ENCODE data around the gene CAND2. TPM values are rescaled to one million over a fixed set of nuclear protein-coding genes. Genes with fewer than 3 reads are reported as not detected.

Gene CAND2
- total RNA-seq, 4 donors from 2014 or later, result 14.3 to 24.5 (median 18.7) TPM

DNA sequence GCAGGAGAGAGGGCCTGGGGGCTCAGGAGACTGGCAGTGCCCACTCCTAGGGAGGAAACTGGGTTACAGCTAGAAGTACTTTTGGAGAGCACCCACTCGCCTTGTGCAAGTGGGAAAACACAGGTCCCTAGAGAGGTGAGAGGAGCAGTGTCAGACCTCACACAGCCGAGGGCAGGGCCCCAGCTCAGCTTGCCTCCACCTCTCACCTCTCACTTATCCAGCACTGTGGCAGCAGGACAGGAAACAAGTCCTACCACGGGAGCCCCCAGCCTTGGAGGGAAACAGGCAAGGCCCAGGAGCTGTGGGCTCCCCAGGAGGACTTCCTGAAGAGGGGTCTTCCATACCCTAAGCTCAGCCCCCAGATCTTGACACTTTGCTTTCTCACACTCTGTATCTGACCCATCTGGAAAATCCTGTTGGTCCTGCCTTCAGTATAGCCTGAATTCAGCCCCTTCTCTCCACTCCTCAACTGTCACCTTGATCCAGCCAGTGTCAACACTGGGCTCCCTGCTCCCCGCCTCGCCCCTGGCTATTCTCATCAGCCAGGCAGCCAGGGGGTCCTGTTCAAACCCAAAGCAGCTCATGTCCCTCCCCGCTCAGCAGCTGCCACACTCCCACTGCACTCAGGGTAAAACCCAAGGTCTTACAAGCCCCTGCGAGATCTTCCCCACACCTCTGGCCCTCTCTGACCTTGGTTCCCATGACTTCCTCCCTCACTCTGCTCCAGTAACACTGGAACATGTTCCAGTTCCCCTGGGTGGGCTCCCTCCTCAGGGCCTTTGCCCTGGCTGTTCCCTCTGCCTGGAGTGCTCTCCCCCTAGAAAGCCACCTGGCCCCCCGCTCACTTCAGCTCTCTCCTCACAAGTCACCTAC lies 36.6 kb upstream of the CAND2 start:
- Histone ChIP-seq H3K27ac (no peak overlapping the region), H3K9me3 (no peaks in the 10 kb centered on the region), H3K36me3 (no peaks in the 10 kb centered on the region), H3K27me3 (no peaks in the 10 kb centered on the region), H3K4me3 (no peak overlapping the region), H3K4me1 (peaks cover 0 to 21% (median 3%) of the 10 kb centered on the region in 4 donors)
- TF ChIP-seq POLR2A (IDR thresholded peaks at IDR 0.05) (no peak), EP300 (IDR thresholded peaks at IDR 0.05) (no peak)
- TF ChIP-seq, protein P1, sequence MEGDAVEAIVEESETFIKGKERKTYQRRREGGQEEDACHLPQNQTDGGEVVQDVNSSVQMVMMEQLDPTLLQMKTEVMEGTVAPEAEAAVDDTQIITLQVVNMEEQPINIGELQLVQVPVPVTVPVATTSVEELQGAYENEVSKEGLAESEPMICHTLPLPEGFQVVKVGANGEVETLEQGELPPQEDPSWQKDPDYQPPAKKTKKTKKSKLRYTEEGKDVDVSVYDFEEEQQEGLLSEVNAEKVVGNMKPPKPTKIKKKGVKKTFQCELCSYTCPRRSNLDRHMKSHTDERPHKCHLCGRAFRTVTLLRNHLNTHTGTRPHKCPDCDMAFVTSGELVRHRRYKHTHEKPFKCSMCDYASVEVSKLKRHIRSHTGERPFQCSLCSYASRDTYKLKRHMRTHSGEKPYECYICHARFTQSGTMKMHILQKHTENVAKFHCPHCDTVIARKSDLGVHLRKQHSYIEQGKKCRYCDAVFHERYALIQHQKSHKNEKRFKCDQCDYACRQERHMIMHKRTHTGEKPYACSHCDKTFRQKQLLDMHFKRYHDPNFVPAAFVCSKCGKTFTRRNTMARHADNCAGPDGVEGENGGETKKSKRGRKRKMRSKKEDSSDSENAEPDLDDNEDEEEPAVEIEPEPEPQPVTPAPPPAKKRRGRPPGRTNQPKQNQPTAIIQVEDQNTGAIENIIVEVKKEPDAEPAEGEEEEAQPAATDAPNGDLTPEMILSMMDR (IDR thresholded peaks at IDR 0.05), result no peak
- 64 to 68% methylated on average over 8 of the region's 8 CpGs for WGBS, 2 donors
- no peak for DNase-seq (ENCODE audit: low spot score in 2 of 2)

DNA sequence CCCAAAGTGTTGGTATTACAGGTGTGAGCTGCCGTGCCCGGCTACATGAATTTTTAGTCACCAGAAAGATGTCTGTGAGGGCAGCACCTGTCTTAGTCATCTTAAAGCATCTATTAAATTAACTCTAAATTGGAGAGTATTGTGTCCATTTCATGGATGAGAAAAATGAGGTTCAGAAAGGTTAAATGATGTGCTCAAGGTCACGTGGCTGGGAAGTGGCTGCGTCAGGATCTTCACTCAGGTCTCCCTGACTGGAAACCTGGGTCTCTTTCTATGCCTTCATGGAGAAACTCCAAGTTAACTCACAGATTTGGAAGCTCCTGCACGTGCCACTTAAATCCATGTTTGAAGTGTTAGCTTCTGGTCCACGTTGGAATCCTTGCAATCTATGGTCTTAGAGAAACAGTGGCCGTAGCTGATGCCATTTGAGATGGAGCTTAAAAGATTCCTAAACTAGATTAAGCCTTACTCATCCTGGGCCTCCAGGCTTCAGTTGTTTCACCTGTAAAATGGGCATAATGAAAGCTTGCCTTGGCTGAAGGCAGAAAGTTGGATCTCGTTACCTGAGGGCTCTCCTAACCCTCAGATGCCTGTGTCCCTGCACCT lies 32.2 kb upstream of the CAND2 start:
- Histone ChIP-seq H3K27ac (no peak overlapping the region), H3K4me1 (peaks cover 0 to 10% (median 0%) of the 10 kb centered on the region in 4 donors), H3K4me3 (no peak overlapping the region), H3K9me3 (no peaks in the 10 kb centered on the region), H3K36me3 (no peaks in the 10 kb centered on the region), H3K27me3 (no peaks in the 10 kb centered on the region)
- 78 to 85% methylated on average over 8 of the region's 8 CpGs for WGBS, 2 donors
- TF ChIP-seq, protein P1 (IDR thresholded peaks at IDR 0.05), result no peak
- no peak for DNase-seq (ENCODE audit: low spot score in 2 of 2)

DNA sequence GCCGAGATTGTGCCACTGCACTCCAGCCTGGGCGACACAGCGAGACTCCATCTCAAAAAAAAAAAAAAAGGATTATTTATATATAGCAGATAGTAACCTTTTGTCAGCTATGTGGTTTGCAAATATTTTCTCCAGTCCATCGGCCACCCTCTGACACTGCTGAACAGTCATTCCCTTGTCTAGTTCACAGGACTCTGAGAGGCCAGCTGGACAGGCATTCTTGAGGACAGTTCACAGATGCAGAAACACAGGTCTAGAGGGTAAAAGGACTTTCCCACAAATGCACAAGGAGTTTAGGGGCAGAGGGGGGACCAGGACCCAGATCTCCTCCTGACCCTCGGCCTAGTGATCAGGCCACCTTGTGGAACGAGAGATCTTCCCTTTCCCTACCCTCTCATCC lies 29.9 kb upstream of the CAND2 start:
- no peak for DNase-seq (ENCODE audit: low spot score in 2 of 2)
- Histone ChIP-seq H3K27me3 (no peaks in the 10 kb centered on the region), H3K27ac (no peak overlapping the region), H3K4me1 (no peaks in the 10 kb centered on the region), H3K9me3 (no peaks in the 10 kb centered on the region), H3K4me3 (no peak overlapping the region), H3K36me3 (no peaks in the 10 kb centered on the region)
- TF ChIP-seq, protein P1 (IDR thresholded peaks at IDR 0.05), result no peak
- no peak for TF ChIP-seq EP300 (IDR thresholded peaks at IDR 0.05)
- WGBS, 2 donors, result 48 to 56% methylated on average over 6 of the region's 6 CpGs

DNA sequence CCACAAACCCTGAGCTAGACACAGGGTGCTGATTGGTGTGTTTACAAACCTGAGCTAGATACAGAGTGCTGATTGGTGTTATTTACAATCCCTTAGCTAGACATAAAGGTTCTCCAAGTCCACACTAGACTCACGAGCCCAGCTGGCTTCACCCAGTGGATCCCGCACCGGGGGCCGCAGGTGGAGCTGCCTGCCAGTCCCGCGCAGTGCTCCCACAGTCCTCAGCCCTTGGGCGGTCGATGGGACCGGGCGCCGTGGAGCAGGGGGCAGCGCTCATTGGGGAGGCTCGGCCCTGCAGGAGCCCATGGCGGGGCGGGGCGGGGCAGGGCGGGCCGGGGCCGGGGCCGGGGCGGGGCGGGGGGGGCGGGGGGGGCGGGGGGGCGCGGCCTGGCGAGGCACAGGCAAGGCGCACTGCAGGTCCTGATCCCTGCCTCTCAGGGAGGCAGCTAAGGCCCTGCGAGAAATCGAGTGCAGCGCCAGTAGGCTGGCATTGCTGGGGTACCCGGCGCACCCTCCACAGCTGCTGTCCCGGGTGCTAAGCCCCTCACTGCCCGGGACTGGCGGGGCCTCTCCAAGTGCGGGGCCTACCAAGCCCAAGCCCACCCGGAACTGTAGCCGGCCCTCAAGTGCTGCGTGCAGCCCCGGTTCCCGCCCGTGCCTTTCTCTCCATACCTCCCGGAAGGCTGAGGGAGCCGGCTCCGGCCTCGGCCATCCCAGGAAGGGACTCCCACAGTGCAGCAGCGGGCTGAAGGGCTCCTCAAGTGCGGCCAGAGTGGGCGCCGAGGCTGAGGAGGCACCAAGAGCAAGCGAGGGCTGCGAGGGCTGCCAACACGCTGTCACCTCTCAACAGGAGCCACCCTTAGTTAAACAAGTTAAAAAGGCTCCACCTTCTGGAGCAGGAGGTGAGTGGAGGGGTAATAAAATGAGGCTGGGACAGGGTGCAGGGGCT lies 27.6 kb upstream of the CAND2 start:
- DNase-seq (ENCODE audit: low spot score in 2 of 2), result no peak
- H3K36me3 ChIP-seq, result no peaks in the 10 kb centered on the region
- H3K4me3 ChIP-seq, result no peak overlapping the region
- no peak overlapping the region for H3K27ac ChIP-seq
- H3K27me3 ChIP-seq, result no peaks in the 10 kb centered on the region
- no peaks in the 10 kb centered on the region for H3K9me3 ChIP-seq
- TF ChIP-seq, protein P1 (IDR thresholded peaks at IDR 0.05), result no peak
- no peak for TF ChIP-seq POLR2A (IDR thresholded peaks at IDR 0.05)
- H3K4me1 ChIP-seq, result no peaks in the 10 kb centered on the region
- WGBS, 2 donors, result 85 to 91% methylated on average over 17 to 31 of the region's 54 CpGs

All from tibial nerve (tissue), 4 donors.